IPS-NIHi7 (cell line): Measurements from ENCODE around the gene PPP4R4.
A peak's percentile ranks its signal among the peaks of the same experiment; 100 is the strongest.
"Not testable (repeated sequence)": the region's sequence is repeated elsewhere in the genome, so short reads cannot be mapped to it uniquely, and the experiment has no call there.

Source experiments
- DNase-seq: peaks from one replicate; pipeline ENCODE4 v3.0.0; 2012; ENCODE audit warnings: mixed read lengths; ENCODE audit errors: extremely low spot score

PPP4R4 gene

GRCh38 chr14:94143711-94144110 lies 30.4 kb upstream of the PPP4R4 start:
- DNase-seq = no peak

GRCh38 chr14:94144765-94145164 lies 29.4 kb upstream of the PPP4R4 start:
- peak; percentile 52 for DNase-seq

DNA sequence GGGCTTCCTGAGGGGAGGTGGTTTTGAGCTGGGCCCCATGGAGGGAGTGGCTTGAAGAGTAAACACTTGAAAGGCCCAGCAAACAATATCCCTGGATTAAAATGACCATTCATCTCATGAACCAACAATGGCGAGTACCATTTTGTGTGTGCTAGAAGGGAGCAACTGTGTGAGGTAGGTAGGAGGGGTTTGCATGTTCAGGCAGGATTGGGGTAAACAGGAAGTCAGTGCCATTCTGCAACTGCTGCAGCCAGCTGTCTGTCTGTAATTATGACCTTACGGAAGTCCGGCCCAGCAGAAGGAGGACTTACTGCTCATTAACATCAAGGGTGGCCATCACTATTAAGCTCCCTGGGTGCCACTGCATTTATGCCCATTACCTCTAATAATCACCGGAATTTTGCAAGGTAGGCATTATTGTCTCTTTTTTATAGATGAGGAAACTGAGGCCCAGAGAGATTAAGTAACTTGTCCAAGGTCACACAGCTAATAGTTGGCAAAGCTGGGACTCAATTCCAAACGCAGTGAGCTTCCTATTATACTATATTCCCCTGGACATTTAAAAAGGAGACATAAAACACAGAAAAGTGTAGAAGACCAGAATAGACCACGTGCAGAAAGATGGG lies 28.1 kb upstream of the PPP4R4 start:
- no peak for DNase-seq

DNA sequence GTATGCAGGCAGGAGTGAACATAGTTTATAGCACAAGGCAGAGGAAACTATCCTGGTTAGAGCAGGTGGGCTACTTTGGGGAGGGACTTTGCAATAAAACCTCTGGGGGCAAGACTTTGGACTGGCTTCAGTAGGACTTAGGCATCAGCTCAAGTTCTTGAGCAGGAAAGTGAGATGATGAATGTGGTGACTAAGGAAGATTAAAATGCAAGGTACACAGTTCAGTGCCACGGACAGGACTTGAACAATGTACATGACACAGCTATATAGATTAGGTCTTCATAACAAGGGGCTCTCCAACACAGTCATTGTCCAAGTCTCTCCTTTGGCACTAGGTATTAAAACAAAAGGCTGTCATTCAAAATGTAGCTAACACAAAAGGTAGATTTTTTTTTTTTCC lies 21.4 kb upstream of the PPP4R4 start:
- no peak for DNase-seq

- DNase-seq = no peak
These were observed 20.3 kb upstream of the PPP4R4 start for GRCh38 chr14:94153750-94154342.

GRCh38 chr14:94156143-94156542 lies 18.0 kb upstream of the PPP4R4 start:
- DNase-seq = not testable (repeated sequence)

- DNase-seq = no peak
These were observed 16.9 kb upstream of the PPP4R4 start for GRCh38 chr14:94157197-94157596.

- no peak for DNase-seq
These were observed 15.8 kb upstream of the PPP4R4 start for GRCh38 chr14:94158239-94158883.

GRCh38 chr14:94161058-94161457 lies 13.1 kb upstream of the PPP4R4 start:
- no peak for DNase-seq

GRCh38 chr14:94161981-94162380 lies 12.1 kb upstream of the PPP4R4 start:
- DNase-seq = no peak

- no peak for DNase-seq
These were observed 11.7 kb upstream of the PPP4R4 start for GRCh38 chr14:94162466-94162865.

DNA sequence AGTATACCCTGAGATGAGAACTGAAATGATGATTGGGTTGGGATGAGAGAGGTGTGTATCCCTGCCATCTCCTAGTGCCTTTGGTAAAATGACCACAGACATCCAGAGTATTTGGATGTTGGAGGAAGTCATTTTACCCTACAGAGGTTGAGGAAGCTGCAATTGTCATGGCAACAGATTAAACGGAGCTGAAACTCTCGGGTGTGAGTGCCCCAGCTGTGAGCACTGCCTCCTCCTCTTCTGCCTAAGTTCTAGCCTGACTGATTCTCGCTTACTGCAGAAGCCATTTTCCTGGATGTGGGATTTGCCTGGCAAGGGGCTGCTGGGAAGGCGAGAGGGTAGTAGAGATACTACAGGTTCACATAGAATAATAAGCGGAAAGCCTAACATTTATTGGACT lies 10.3 kb upstream of the PPP4R4 start:
- DNase-seq = no peak

GRCh38 chr14:94164685-94165431 lies 9.3 kb upstream of the PPP4R4 start:
- DNase-seq = peak; percentile 48

- DNase-seq = no peak
These were observed 8.4 kb upstream of the PPP4R4 start for GRCh38 chr14:94165744-94166143.

DNA sequence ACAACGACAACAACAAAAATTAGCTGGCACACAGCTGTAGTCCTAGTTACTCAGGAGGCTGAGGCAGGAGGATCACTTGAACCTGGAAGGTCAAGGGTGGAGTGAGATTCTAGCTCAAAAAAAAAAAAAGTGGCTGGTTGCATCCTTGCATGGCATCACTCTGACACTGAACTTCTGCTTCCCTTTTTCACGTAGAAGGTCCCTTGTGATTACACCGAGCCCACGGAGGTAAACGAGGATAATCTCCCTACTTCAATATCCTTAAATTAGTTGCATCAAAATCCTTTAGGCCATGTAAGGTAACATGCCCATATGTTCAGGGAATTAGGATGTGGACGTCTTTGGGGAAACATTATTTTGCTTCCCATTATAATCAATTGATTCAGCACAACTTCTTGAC lies 4.0 kb upstream of the PPP4R4 start:
- DNase-seq = no peak

DNA sequence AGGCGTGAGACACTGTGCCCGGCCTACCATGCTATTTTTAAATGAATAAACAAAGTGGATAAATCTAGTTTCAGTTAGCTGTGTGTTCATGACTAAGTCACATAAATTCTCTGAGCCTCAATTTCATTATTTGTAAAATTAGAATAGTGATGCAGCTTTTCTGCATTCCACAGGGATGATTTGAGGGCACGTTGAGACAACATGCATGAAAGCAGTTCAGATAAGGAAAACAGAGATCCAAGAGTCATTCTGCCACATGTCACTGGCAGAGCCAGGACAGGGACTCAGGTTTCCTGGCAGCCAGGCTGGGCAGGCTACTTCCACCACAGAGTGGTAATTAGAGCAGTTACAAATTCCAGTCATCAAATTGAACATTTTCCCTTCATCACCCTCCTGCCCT lies 2.9 kb upstream of the PPP4R4 start:
- no peak for DNase-seq

GRCh38 chr14:94172545-94172944 lies 1.6 kb upstream of the PPP4R4 start:
- DNase-seq = no peak

DNA sequence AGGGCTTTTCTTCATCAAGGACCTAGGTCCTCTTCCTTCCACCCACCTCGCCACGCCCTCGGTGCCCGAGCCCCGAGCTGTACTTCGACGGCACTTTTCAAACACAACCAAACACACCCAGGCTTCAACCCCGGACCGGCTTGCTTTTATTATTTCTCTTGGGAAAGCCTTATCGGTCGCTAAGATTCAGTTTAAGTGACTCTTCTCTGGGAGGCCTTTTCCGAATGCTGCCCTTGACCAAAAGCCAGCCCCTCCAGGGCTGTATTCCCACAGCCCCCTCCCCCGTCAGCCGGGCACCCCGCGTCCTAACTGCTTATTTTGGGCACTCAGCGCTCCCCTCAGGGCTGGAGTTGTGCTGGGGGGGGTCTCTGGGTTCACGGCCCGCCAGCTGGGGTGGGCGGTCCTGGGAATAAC lies 644 bp upstream of the PPP4R4 start:
- DNase-seq = no peak

- DNase-seq = peak; percentile 19
These were observed 485 bp downstream of the PPP4R4 start for GRCh38 chr14:94174604-94175010.

GRCh38 chr14:94175011-94175745 lies 1.1 kb downstream of the PPP4R4 start:
- peak; percentile 35 for DNase-seq

- no peak for DNase-seq
These were observed 1.6 kb downstream of the PPP4R4 start for GRCh38 chr14:94175747-94176146.

GRCh38 chr14:94176808-94177207 lies 2.7 kb downstream of the PPP4R4 start:
- no peak for DNase-seq
